Measurements from ENCODE around the gene EFNB1. TPM values are rescaled to one million over a fixed set of nuclear protein-coding genes. Genes with fewer than 3 reads are reported as not detected.

Gene EFNB1
- total and polyA plus RNA-seq, 8 donors, result 2.4 to 13.3 (median 5.5) TPM

DNA sequence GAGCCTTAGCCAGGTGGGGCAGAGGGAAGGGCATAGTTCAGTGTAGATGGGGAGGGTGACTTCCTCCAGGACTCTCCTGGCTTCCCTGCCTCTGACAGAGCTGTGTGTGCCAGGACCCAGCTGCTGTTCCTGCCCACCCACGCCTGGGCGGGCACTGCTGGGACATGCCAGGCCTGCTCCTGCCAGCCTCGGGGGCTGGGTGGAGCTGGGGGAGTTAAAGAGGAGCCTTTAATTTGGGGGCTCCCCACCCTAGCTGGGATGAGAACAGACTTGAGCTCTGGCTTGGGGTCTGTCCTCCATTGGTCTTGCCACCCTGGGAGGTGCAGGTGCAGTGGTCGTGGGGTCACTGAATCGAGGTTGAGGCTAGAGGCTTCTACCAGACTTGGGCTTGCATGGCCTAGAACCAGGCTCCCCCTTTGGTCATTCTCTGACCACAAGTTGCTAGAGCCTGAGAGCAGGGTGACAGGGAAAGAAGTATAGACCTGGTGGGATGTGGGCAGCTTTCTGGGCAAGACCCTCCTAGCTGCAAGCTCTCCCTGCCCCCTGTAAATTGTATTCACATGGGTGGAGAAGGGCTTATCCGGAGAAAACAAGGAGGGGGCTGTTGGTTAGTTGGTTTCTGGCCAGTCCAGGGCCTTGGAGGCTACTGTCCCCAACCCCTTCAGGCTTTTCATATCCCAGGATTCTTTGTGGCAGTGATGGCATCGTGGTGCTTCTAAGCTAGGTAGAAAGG lies 5.7 kb downstream of the EFNB1 start:
- Histone ChIP-seq H3K4me1 (no peaks in the 10 kb centered on the region), H3K27ac (no peak overlapping the region), H3K4me3 (no peak overlapping the region), H3K9me3 (no peaks in the 10 kb centered on the region), H3K36me3 (no peaks in the 10 kb centered on the region), H3K27me3 (no peaks in the 10 kb centered on the region)
- DNase-seq (peak in 1 of 6 donors; percentile 4), ATAC-seq (peak in 1 of 4 donors; percentile 21), FAIRE-seq (no peak)
- WGBS, 2 donors, result 70 to 78% methylated on average over 7 of the region's 7 CpGs
- intact Hi-C loops (cut with DNase I), result no loop called here
- TF ChIP-seq, protein P1, sequence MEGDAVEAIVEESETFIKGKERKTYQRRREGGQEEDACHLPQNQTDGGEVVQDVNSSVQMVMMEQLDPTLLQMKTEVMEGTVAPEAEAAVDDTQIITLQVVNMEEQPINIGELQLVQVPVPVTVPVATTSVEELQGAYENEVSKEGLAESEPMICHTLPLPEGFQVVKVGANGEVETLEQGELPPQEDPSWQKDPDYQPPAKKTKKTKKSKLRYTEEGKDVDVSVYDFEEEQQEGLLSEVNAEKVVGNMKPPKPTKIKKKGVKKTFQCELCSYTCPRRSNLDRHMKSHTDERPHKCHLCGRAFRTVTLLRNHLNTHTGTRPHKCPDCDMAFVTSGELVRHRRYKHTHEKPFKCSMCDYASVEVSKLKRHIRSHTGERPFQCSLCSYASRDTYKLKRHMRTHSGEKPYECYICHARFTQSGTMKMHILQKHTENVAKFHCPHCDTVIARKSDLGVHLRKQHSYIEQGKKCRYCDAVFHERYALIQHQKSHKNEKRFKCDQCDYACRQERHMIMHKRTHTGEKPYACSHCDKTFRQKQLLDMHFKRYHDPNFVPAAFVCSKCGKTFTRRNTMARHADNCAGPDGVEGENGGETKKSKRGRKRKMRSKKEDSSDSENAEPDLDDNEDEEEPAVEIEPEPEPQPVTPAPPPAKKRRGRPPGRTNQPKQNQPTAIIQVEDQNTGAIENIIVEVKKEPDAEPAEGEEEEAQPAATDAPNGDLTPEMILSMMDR (IDR thresholded peaks at IDR 0.05), result no peak

DNA sequence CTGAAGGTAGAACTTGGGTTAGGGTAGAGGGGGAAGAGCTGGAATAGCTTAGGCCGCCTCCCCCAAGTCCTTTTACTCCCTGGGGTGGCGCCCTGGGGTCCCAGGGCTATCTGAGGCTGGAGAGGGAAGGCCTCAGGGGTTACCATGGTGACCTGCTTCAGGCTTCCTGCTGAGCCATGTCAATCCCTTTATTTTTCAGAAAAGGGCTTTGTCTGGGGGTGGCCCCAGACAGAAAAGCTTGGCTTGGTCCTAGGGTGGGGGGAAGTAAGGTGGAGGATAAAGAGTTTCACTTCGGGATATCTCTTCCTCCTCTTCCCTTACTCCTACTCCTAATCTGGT lies 6.3 kb downstream of the EFNB1 start:
- no peaks in the 10 kb centered on the region for H3K4me1 ChIP-seq
- H3K4me3 ChIP-seq, result no peak overlapping the region
- ATAC-seq (no peak), DNase-seq (peak in 1 of 6 donors; percentile 0), FAIRE-seq (no peak)
- intact Hi-C loops (cut with DNase I), result no loop called here
- 86 to 89% methylated on average over 3 of the region's 3 CpGs for WGBS, 2 donors
- H3K36me3 ChIP-seq, result no peaks in the 10 kb centered on the region
- no peak overlapping the region for H3K27ac ChIP-seq
- no peaks in the 10 kb centered on the region for H3K9me3 ChIP-seq
- TF ChIP-seq, protein P1 (IDR thresholded peaks at IDR 0.05), result no peak
- no peaks in the 10 kb centered on the region for H3K27me3 ChIP-seq

- Histone ChIP-seq H3K36me3 (no peaks in the 10 kb centered on the region), H3K4me1 (no peaks in the 10 kb centered on the region), H3K27me3 (no peaks in the 10 kb centered on the region), H3K4me3 (no peak overlapping the region), H3K27ac (no peak overlapping the region), H3K9me3 (no peaks in the 10 kb centered on the region)
- DNase-seq (peak in 2 of 6 donors; percentile 1 to 2), ATAC-seq (no peak), FAIRE-seq (no peak)
- WGBS, 2 donors, result 82 to 94% methylated on average over 5 of the region's 5 CpGs
- TF ChIP-seq, protein P1 (IDR thresholded peaks at IDR 0.05), result no peak
- intact Hi-C loops (cut with DNase I), result no loop called here
Measured at GRCh38 chrX:68835468-68835867, 6.6 kb downstream of the EFNB1 start.

- Histone ChIP-seq H3K36me3 (no peaks in the 10 kb centered on the region), H3K4me3 (no peak overlapping the region), H3K27ac (no peak overlapping the region), H3K4me1 (no peaks in the 10 kb centered on the region), H3K9me3 (no peaks in the 10 kb centered on the region), H3K27me3 (no peaks in the 10 kb centered on the region)
- 49 to 62% methylated on average over 3 of the region's 3 CpGs for WGBS, 2 donors
- FAIRE-seq, result no peak
- TF ChIP-seq, protein P1 (IDR thresholded peaks at IDR 0.05), result no peak
- intact Hi-C loops (cut with DNase I), result no loop called here
- no peak for ATAC-seq
- no peak for DNase-seq
Measured at GRCh38 chrX:68837119-68837518, 8.3 kb downstream of the EFNB1 start.

- WGBS, 2 donors, result 90% methylated on average over 8 of the region's 8 CpGs
- DNase-seq (no peak), FAIRE-seq (no peak), ATAC-seq (no peak)
- TF ChIP-seq, protein P1 (IDR thresholded peaks at IDR 0.05), result no peak
- Histone ChIP-seq H3K9me3 (no peaks in the 10 kb centered on the region), H3K27ac (no peak overlapping the region), H3K27me3 (no peaks in the 10 kb centered on the region), H3K36me3 (no peaks in the 10 kb centered on the region), H3K4me3 (no peak overlapping the region), H3K4me1 (peaks cover 0 to 6% (median 0%) of the 10 kb centered on the region in 3 donors)
- intact Hi-C loops (cut with DNase I), result no loop called here
Measured at GRCh38 chrX:68838571-68838910, 9.7 kb downstream of the EFNB1 start.
